Right renal cortex interstitium (tissue), 3 donors: ENCODE results near the gene SLFNL1. TPM values are rescaled to one million over a fixed set of nuclear protein-coding genes. Genes with fewer than 3 reads are reported as not detected.

ENCODE experiments used
- DNase-seq, 3 donors: peaks; one replicate each; pipeline ENCODE4 v3.0.0-alpha.2; 2013; ENCODE audit warnings: low read depth in 3 of 3, low spot score in 2 of 3
- polyA plus RNA-seq, 3 donors: library from polyadenylated mRNA; unstranded; fragments of 120-200 nt; gene quantifications; one replicate each; pipeline ENCODE4 v1.2.1, GENCODE V29; 2013; ENCODE audit not compliant: insufficient read length in 3 of 3

The SLFNL1 gene
- polyA plus RNA-seq, 3 donors = 0.22 to 0.28 (median 0.25) TPM

GRCh38 chr1:41020654-41021053 lies 871 bp downstream of the SLFNL1 start:
- no peak for DNase-seq

DNA sequence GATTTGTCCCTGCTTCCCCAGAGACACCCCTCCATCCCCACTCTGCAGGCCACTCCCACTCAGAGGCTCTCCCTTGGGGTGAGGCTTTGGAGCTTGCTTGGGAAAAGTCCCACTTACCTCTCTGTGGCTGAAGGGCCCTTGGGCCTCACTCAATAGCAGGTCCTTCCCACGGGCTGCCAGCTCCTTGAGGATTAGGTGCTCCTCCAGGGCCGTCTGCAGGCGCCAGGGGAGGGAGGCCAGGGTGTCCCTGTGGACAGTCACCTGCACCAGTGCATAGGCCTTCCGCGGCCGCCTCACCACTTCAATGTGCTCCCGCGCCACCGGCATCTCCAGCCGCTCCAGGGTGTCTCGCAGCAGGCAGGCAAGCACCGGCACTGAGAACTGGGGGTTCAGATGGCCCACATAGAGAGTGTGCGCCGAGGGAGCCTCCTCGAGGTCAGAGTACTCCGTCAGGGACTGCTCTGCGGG lies 1.4 kb downstream of the SLFNL1 start:
- no peak for DNase-seq

DNA sequence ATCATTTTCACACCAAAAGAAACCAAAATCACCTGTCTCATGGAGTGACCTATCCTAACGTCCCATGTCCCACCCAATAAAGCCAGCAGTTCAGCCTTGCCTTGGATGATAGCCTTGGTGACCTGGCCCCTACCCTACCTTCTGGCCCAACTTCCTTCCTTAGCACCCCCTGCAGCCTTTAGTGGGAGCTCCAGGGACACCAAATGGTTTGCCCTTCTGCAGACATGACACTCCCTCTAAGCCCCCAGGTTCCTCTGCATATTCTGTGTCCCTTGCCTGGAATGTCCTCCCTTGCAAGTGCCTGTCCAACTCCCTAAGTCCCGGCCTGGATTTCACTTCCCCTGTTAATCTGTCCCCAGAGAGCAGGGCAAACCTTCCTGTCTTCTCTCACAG lies 2.2 kb downstream of the SLFNL1 start:
- no peak for DNase-seq

DNA sequence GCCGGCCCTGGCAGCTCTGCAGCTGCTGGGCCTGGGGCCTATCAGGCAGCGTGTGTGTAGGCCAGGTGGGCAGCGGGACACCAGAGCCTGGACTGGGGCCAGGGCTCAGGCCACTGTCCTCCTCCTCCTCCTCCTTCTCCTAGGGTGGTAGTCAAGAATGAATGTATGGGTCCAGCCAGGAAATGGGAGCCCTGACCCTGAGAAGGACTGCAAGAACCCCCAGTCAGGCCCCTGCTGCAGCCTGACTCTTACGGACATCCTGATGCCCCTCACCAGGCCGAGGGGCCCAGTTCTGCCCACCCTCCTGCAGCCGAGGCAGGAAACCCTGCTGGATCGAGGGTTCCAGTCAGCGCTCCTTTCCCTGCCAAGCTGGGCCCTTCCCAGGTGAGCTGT lies 3.5 kb downstream of the SLFNL1 start:
- DNase-seq = no peak

DNA sequence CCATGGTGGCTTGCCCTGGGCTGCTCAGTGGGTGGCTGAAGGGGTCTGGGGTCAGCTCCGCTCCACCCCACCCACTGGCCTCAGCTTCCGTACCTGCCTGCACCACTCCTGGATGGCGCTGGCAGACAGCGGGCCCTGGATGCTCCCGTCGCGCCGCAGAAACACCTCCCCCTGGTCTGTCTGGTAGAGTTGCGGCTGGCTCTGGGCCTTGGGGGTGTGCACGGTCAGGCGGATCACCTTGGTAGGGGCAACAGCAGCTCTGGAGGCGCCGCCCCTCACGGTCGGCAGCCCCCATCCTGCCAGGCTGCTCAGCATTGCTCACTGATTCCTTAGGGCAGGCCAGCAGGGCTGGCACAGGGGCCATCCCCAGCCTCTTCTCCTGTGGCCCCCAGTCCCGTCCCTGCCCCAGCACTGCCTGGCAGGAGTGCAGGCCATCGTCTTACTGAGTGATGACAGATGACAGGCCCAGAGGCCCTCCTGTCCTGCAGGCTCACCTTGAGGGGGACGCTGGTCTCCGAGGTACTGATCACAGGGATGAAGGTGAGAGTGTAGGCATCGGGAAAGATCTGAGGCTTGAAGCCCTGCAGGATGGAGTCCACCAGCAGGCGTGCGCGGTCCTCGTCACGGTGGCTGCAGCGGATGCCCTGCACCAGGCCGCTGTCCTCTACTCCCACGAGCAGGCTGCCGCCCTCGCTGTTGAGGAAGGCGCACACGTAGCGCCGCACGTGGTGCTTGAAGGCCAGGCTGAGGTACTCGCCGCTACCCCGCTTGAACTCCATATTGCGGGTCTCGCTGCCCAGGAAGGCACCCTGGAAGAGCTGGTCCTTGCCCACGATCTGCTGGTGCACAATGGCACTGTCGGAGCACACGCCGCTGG lies 4.1 kb downstream of the SLFNL1 start:
- DNase-seq = no peak

GRCh38 chr1:41015897-41016470 lies 5.5 kb downstream of the SLFNL1 start:
- no peak for DNase-seq

- DNase-seq = no peak
Measured at GRCh38 chr1:41015281-41015896, 6.1 kb downstream of the SLFNL1 start.

- no peak for DNase-seq
Measured at GRCh38 chr1:41014871-41015270, 6.7 kb downstream of the SLFNL1 start.

DNA sequence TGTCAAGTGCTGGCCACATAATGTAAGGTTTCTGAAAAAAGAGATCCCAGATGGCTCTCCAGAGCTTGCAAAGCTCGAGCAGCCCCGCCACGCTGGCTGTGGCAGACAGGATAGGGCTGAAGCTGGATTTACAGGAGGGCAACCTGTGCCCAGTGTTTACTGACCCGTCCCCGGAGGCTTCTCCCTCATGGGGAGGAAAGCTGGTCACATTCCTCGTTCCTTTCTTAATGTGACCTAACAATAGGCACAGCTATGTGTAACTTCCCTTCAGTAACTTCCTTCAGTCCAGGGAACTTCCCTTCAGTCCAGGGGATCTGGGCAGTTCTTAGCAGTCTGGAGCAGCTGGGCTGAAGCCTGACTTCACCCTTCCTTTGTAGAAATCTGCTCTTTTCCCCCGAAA lies 7.7 kb downstream of the SLFNL1 start:
- no peak for DNase-seq

GRCh38 chr1:41013024-41013423 lies 8.5 kb downstream of the SLFNL1 start:
- DNase-seq = no peak

DNA sequence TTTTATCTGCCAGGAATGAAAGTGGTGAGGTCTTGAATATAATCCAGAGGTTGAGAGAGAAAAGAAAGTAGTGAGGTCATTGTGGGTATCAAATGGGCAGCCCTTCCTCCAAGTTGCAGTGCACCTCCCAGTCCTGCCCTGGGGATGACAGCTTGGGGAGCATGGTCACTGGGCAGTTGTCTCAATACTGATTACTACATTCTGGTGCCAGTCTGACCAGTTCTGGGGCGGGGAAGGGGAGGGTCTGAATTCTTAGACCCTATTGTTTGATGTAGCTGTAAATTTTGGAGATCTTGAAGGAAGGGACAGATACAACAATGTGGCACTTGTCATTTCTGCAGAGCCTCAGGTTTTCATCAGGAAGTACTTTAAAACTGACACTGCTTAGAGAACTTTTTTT lies 11.2 kb downstream of the SLFNL1 start:
- DNase-seq = no peak

DNA sequence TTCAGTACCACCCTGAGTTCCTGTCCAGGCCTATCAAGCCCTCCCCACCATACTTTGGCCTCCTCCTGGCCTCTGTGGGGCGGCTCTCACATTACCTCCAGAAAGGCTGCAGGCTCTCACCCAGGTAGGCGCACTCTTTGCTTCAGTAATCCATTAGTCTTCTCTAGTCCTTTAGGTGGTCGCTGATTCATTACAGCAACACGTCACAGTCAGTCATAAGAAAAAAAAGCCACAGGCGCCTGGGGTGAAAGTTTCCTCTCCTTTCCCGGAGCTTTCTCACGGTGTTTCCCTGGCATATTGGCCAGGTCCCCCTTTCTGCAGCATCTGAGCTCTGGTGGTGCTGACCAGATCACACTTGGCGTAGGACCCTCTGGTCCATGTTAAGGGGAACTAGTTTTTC lies 12.1 kb downstream of the SLFNL1 start:
- DNase-seq = no peak

GRCh38 chr1:41006942-41007865 lies 14.3 kb downstream of the SLFNL1 start:
- no peak for DNase-seq

DNA sequence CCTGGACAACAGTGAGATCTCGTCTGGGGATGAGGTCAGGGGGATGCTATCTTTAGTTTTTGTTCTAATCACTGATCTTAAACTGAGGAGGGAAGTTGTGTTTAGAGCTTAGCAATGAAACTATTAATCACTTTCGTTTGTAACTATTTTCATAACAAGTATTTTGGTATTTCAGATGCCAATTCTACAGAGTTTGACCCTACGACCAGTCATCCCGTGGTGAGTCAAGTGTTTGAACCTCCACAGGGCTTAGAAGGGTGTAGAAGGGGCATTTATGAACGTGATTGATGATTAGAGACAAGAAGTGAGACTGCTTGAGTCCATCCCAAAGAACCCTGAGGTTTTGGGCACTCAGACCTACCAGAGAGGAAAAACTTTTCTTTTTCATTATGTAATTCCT lies 15.6 kb downstream of the SLFNL1 start:
- DNase-seq = no peak

DNA sequence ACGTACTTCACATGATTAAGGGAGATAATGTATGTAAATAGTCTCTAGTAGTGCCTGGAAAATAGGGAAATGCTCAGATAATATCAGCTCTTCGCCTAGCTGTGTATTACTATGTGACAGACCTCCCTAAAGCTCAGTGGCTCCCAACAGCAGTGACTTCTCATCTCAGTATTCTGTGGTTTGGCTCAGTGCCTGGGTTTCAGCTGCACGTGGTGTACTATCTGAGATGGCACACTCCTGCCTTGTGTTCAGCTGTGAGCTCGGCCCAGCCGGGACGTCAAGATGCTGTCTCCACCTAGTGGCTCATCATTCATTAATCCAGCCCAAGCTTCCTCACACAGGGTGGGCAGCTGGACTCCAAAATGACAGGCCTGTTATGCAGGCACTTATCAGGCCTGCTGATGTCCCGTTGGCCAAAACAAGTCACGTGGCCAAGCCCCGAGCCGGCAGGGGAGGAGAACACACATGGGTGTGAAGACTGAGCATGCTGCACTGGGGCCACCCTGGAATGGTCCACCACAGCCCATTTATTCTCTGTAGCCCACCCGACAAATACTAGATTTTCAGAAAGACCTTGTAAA lies 17.8 kb downstream of the SLFNL1 start:
- DNase-seq = peak; percentile 58 to 71 (median 70)

DNA sequence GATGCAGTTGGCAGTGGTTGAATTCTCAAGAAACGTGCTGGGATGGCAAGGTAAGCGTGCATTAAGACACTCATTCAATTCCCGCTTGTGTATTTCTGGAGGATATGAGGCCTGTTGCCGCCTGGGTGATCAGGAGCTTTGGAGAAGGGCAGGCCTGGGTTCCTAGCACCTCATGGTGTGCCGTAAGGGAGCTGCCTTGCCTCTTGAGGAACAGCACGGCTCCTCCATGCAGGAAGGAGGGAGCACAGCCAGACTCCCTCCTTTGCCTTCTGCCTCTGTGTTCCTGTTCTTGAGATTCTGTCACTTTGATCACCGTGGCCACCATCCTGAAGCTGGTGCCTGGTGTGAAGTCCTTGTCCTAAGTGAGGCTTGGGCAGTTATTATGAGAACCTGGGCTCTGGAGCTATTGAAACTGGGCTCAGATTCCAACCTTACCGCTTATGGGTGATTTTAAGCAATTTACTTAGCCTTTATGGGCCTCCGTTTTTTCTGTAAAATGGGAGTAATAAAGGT lies 18.3 kb downstream of the SLFNL1 start:
- no peak for DNase-seq

DNA sequence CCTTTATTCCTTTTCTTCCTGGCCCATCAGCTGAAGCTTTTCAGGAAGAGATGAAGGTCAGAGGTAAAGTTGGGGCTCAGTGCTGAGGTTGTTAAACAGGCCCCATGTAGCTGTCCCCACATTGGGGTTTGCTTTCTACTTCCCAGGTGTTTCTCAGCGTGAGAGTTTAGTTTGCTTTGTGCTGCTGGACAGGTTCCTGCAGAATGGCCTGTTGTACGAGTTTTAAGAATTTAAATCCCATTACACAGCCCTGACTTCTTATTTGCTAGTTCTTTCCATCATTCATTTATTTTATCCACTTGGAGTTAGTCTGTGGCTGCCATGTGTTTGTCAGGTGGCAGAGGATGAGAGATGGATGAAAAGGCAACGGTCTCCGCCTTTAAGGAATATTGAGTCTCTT lies 22.9 kb downstream of the SLFNL1 start:
- no peak for DNase-seq

GRCh38 chr1:40997096-40997495 lies 24.4 kb downstream of the SLFNL1 start:
- DNase-seq = no peak

- no peak for DNase-seq
Measured at GRCh38 chr1:40989066-40989465, 32.5 kb downstream of the SLFNL1 start.

- DNase-seq = no peak
Measured at GRCh38 chr1:40988280-40988679, 33.2 kb downstream of the SLFNL1 start.
